ENCODE results near the gene CDH12.
"Not testable (repeated sequence)": the region's sequence is repeated elsewhere in the genome, so short reads cannot be mapped to it uniquely, and the experiment has no call there.

- not testable (repeated sequence) for TF ChIP-seq CTCF (IDR thresholded peaks at IDR 0.05; ENCODE audit: insufficient read depth, low read length); GABPA (IDR thresholded peaks at IDR 0.05; ENCODE audit: low read depth); POLR2AphosphoS5 (IDR thresholded peaks at IDR 0.05; ENCODE audit: low read depth)
Observed at GRCh38 chr5:22140418-22140817, 712.7 kb downstream of the CDH12 start.
